Panc1 (cell line): ENCODE data around the gene TICAM2.

ENCODE experiments used
- POLR2AphosphoS5 ChIP-seq: IDR thresholded peaks from 2 replicates; pipeline ENCODE4 v1.6.1; 2012; ENCODE audit warnings: mild to moderate bottlenecking, low read depth, low read length, moderate library complexity
- SIN3A ChIP-seq: IDR thresholded peaks from 2 replicates; pipeline ENCODE4 v1.6.1; 2012; ENCODE audit warnings: low read depth, mild to moderate bottlenecking, low read length, moderate library complexity, borderline replicate concordance; ENCODE audit not compliant: insufficient read depth
- TCF7L2 ChIP-seq: IDR thresholded peaks from 2 replicates; pipeline ENCODE4 v1.6.1; 2011; ENCODE audit warnings: mild to moderate bottlenecking, low read depth, low read length, inconsistent platforms
- TF ChIP-seq, protein P1 (sequence below): fragments of 450-650 bp; IDR thresholded peaks from 2 replicates; pipeline ENCODE4 v1.5.1; 2017; ENCODE audit warnings: mild to moderate bottlenecking
- TF ChIP-seq, protein P2 (sequence below), 2 experiments: IDR thresholded peaks; 2 replicates each; pipeline ENCODE4 v1.6.1; 2011 to 2012; ENCODE audit warnings: low read depth in 2 of 2, control low read depth in 1 of 2, low read length in 1 of 2, mild to moderate bottlenecking in 1 of 2, moderate library complexity in 1 of 2; ENCODE audit not compliant: insufficient read depth in 1 of 2

DNA sequence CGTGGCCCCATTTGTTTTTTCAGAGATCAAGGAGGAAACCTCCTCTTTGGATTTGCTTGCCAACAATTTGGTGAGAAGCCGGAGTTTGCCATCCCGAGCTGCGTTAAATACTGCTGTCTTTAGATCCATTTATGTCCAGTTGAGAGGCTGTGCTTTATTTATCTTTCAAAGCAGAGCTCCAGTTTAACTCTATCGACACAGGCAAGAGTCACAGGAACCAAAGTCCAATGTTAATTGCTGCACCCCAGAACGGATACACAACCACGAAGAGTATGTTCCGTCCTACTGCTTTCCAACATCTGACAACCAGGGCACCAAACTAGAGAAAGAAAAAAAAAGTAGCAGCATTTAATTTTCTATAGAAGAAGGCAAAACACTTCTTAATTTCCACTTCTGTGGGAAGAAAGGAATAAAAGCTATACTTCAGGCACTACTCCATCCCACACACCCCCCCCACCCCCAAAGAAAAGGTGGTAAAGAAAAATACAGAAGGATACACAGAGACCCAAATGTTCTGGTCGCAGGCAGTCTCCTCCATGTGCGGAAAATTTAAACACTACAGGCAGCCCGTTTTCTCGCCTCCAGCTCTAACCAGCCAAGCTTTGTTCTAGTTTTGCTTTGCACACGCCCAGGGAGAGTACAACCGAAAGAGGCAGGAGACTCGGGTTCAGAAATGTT is 58.8 kb downstream of the TICAM2 start:
- TF ChIP-seq, protein P1, sequence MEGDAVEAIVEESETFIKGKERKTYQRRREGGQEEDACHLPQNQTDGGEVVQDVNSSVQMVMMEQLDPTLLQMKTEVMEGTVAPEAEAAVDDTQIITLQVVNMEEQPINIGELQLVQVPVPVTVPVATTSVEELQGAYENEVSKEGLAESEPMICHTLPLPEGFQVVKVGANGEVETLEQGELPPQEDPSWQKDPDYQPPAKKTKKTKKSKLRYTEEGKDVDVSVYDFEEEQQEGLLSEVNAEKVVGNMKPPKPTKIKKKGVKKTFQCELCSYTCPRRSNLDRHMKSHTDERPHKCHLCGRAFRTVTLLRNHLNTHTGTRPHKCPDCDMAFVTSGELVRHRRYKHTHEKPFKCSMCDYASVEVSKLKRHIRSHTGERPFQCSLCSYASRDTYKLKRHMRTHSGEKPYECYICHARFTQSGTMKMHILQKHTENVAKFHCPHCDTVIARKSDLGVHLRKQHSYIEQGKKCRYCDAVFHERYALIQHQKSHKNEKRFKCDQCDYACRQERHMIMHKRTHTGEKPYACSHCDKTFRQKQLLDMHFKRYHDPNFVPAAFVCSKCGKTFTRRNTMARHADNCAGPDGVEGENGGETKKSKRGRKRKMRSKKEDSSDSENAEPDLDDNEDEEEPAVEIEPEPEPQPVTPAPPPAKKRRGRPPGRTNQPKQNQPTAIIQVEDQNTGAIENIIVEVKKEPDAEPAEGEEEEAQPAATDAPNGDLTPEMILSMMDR: no peak
- TF ChIP-seq, protein P2, sequence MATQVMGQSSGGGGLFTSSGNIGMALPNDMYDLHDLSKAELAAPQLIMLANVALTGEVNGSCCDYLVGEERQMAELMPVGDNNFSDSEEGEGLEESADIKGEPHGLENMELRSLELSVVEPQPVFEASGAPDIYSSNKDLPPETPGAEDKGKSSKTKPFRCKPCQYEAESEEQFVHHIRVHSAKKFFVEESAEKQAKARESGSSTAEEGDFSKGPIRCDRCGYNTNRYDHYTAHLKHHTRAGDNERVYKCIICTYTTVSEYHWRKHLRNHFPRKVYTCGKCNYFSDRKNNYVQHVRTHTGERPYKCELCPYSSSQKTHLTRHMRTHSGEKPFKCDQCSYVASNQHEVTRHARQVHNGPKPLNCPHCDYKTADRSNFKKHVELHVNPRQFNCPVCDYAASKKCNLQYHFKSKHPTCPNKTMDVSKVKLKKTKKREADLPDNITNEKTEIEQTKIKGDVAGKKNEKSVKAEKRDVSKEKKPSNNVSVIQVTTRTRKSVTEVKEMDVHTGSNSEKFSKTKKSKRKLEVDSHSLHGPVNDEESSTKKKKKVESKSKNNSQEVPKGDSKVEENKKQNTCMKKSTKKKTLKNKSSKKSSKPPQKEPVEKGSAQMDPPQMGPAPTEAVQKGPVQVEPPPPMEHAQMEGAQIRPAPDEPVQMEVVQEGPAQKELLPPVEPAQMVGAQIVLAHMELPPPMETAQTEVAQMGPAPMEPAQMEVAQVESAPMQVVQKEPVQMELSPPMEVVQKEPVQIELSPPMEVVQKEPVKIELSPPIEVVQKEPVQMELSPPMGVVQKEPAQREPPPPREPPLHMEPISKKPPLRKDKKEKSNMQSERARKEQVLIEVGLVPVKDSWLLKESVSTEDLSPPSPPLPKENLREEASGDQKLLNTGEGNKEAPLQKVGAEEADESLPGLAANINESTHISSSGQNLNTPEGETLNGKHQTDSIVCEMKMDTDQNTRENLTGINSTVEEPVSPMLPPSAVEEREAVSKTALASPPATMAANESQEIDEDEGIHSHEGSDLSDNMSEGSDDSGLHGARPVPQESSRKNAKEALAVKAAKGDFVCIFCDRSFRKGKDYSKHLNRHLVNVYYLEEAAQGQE (IDR thresholded peaks at IDR 0.05; ENCODE audit: insufficient read depth in 1 of 2, low read depth in 2 of 2, low read length in 1 of 2): no peak
- TF ChIP-seq POLR2AphosphoS5 (no peak), TCF7L2 (no peak), SIN3A (no peak)
